Choroid plexus epithelial cell (primary cell): ENCODE data around the gene PDCD7.
A peak's percentile ranks its signal among the peaks of the same experiment; 100 is the strongest.

Experiments used
- DNase-seq: peaks from one replicate; pipeline ENCODE4 v3.0.0-alpha.2; 2010; ENCODE audit warnings: low read depth
- H3K4me3 ChIP-seq: 2 replicates; pipeline ENCODE4 v1.5.1; 2011; ENCODE audit warnings: low read depth, mild to moderate bottlenecking, control low read depth, low read length, moderate library complexity
- CTCF ChIP-seq: conservative IDR thresholded peaks from 2 replicates; pipeline ENCODE4 v1.5.1; 2011; ENCODE audit warnings: low read depth, mild to moderate bottlenecking, control low read depth, inconsistent platforms, low read length, moderate library complexity

Gene PDCD7

GRCh38 chr15:65071381-65071811 lies 62.2 kb downstream of the PDCD7 start:
- no peak for TF ChIP-seq CTCF
- no peak overlapping the region for H3K4me3 ChIP-seq
- no peak for DNase-seq

- DNase-seq, result no peak
- H3K4me3 ChIP-seq, result no peak overlapping the region
- no peak for TF ChIP-seq CTCF
Measured at GRCh38 chr15:65069779-65070546, 63.6 kb downstream of the PDCD7 start.

GRCh38 chr15:65069179-65069578 lies 64.4 kb downstream of the PDCD7 start:
- DNase-seq, result peak; percentile 82
- TF ChIP-seq CTCF, result no peak
- no peak overlapping the region for H3K4me3 ChIP-seq

- no peak for DNase-seq
- no peak for TF ChIP-seq CTCF
- no peak overlapping the region for H3K4me3 ChIP-seq
Measured at GRCh38 chr15:65068403-65068788, 65.2 kb downstream of the PDCD7 start.

GRCh38 chr15:65067645-65068402 lies 65.8 kb downstream of the PDCD7 start, which contains the start of gene RASL12:
Gene RASL12 (minus strand): TSS chr15:65067991. CDS start chr15:65067835, 156 bp downstream.
- TF ChIP-seq CTCF, result no peak
- peak within 1 kb of the TSS; percentile 17 for H3K4me3 ChIP-seq

More at GRCh38 chr15:65067645-65068402, 65.8 kb downstream of the PDCD7 start, which contains the start of gene RASL12:
- no peak for DNase-seq
